ENCODE results near the gene INAFM1.

Gene INAFM1

DNA sequence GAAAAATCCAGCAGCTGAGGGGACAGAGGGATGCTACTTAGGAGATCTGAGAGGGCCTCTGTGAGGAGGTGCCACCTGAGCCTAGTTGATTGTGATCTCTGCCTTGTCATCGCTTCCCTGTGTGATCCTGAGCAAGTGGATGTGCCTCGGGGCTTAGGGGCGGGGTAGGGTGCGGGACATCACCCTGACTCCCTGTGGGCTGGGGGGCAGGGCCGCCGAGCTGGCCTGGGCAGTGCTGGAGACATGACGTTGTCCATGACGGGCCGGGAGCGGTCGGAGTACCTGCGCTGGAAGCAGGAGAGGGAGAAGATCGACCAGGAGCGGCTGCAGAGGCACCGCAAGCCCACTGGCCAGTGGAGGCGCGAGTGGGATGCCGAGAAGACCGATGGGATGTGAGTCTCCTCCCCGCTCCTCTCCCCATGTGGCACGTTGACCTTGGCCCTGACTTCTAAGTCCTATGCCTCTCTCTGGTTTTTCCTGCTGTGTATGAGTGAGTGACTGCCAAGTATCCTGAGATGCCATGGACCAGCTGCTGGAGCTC, 8.2 kb upstream of the INAFM1 start:
- TF ChIP-seq, protein P1, sequence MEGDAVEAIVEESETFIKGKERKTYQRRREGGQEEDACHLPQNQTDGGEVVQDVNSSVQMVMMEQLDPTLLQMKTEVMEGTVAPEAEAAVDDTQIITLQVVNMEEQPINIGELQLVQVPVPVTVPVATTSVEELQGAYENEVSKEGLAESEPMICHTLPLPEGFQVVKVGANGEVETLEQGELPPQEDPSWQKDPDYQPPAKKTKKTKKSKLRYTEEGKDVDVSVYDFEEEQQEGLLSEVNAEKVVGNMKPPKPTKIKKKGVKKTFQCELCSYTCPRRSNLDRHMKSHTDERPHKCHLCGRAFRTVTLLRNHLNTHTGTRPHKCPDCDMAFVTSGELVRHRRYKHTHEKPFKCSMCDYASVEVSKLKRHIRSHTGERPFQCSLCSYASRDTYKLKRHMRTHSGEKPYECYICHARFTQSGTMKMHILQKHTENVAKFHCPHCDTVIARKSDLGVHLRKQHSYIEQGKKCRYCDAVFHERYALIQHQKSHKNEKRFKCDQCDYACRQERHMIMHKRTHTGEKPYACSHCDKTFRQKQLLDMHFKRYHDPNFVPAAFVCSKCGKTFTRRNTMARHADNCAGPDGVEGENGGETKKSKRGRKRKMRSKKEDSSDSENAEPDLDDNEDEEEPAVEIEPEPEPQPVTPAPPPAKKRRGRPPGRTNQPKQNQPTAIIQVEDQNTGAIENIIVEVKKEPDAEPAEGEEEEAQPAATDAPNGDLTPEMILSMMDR (IDR thresholded peaks at IDR 0.05; ENCODE audit: borderline replicate concordance, insufficient read depth, low read depth, low read length): no peak
- no peak overlapping the region for H3K4me3 ChIP-seq (ENCODE audit: low read depth, low read length)

- TF ChIP-seq, protein P1 (IDR thresholded peaks at IDR 0.05; ENCODE audit: borderline replicate concordance, insufficient read depth, low read depth, low read length): no peak
- H3K4me3 ChIP-seq (ENCODE audit: low read depth, low read length): no peak overlapping the region
Measured at GRCh38 chr19:47267350-47267759, 7.3 kb upstream of the INAFM1 start.

DNA sequence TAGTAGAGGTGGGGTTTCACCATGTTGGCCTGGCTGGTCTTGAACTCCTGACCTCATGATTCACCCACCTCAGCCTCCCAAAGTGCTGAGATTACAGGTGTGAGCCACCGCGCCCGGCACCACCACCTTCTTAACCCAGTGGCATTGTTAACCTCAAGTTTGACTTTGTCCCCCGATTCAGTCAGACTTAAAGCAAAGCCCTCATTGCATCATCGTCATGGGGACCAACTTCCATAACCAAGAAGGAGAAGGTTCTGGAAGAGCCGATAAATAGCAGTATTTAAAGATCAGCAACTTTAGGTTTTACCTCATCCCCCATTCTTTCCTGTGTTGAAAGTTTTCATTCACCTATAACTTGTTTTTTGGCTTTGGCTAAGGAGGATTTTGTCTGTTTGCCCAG, 6.7 kb upstream of the INAFM1 start:
- no peak overlapping the region for H3K4me3 ChIP-seq (ENCODE audit: low read depth, low read length)
- TF ChIP-seq, protein P1 (IDR thresholded peaks at IDR 0.05; ENCODE audit: borderline replicate concordance, insufficient read depth, low read depth, low read length): no peak

DNA sequence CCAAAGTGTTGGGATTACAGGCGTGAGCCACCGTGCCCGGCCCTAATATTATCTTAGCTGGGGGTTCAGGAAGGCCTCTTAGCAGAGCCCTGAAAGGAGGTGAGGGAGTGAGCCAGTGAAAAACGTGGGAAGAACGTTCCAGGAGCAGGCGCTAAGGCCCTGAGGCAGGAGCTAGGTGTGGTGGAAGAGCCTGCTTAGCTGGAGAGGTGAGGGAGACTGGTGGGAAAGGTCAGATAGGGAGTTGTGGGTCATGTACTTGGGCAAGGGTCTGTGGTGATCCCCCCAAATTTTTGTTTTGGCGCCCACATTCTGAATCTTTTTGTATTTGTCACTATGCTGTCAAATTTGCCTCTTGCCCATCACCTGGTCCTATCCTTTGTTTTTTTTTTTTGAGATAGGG, 5.1 kb upstream of the INAFM1 start:
- TF ChIP-seq, protein P1 (IDR thresholded peaks at IDR 0.05; ENCODE audit: borderline replicate concordance, insufficient read depth, low read depth, low read length): no peak
- H3K4me3 ChIP-seq (ENCODE audit: low read depth, low read length): no peak overlapping the region

GRCh38 chr19:47270408-47270807, 4.3 kb upstream of the INAFM1 start:
- H3K4me3 ChIP-seq (ENCODE audit: low read depth, low read length): no peak overlapping the region
- TF ChIP-seq, protein P1 (IDR thresholded peaks at IDR 0.05; ENCODE audit: borderline replicate concordance, insufficient read depth, low read depth, low read length): no peak

DNA sequence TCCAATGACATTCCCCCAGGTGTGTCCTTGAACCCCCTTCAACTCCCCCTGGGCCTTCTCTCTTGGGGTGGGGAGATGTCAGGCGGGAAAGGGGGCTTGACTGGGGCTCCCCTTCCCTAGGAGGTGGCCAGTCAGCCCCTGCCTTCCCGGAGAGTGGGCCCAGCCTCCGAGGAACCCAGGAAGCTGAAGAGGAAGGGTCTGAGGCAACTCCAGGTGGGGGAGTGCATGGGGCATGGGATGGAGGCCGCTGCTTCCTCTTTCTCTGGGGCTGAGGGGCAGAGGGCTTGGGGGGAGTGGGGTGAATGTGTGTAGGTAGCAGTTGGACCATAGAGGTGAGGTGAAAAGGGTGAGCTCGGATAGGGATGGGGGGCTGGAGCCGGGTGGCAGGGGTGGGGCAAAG, 2.7 kb upstream of the INAFM1 start:
- TF ChIP-seq, protein P1 (IDR thresholded peaks at IDR 0.05; ENCODE audit: borderline replicate concordance, insufficient read depth, low read depth, low read length): no peak
- H3K4me3 ChIP-seq (ENCODE audit: low read depth, low read length): no peak overlapping the region

DNA sequence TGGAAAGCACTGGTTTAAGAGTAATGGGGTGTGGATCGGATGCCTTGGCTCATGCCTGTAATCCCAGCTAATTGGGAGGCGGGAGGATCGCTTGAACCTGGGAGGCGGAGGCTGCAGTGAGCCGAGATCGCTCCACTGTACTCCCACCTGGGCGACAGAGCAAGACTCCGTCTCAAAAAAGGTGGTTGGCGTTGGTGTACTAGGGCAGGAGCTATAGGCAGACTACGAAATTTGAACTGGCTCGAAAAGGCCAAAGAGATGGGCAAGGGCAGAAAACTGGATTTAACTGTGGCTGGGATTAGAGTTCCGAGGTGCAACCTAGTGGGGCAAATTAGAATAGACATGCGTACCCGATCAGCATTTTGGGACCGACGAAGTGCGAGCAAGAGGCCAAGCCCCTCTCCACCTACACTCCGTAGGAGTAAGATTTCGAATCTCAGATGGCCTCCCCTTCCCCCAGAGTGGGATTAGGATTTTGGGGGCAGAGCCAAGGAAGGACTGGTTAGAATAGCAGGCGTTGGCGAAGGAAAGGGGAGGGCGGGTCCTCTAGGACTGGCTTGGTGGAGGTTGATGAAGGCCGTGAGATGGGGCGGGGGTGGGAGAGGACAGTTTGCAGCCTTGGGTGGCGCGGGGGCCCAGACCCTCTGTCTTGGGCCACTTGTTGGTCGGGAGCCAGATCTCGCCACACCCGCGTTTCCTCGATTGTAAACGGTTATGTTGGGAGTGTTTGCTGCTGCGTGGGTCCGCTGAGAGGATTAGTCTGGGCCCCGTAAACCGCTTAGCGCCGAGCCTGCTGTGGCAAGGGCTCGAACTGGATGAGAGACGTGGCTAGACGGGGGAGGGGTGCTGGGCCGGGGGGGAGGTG, 2.0 kb upstream of the INAFM1 start:
- TF ChIP-seq, protein P1 (IDR thresholded peaks at IDR 0.05; ENCODE audit: borderline replicate concordance, insufficient read depth, low read depth, low read length): no peak
- H3K4me3 ChIP-seq (ENCODE audit: low read depth, low read length): peak overlapping the region; percentile 56
